ENCODE results near the gene HAO1. TPM values are rescaled to one million over a fixed set of nuclear protein-coding genes. Genes with fewer than 3 reads are reported as not detected.

The HAO1 gene
- under 1 TPM in 3 of 6 donors, not detected in 3; 0.16 to 0.24 (median 0.23) TPM for total RNA-seq
- polyA plus RNA-seq, result under 1 TPM in 1 of 2 donors, not detected in 1; 0.54 TPM

DNA sequence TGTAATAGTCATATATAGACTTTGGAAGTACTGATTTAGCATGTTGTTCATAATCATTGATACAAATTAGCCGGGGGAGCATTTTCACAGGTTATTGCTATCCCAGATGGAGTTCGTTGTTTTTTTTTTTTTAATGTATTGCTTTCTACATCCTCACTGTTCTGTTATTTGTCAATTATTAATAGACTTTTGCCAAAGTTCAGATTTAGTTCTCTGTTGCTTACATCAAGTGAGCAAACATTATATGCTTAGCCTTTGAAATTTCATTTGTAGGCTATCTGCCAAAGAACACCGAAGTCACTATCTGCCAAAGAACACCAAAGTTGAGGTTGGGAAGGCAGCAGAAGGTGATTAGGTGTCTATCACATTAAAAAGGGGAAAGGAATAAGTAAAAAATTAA lies at the start of gene HAO1:
Gene HAO1 (minus strand): TSS at position 118 of the 400 bp plus-strand sequence. CDS start 36 bp downstream, at position 82.
- DNase-seq (no peak), FAIRE-seq (no peak), ATAC-seq (peak; percentile 33 to 78 (median 52))
- TF ChIP-seq, protein P1, sequence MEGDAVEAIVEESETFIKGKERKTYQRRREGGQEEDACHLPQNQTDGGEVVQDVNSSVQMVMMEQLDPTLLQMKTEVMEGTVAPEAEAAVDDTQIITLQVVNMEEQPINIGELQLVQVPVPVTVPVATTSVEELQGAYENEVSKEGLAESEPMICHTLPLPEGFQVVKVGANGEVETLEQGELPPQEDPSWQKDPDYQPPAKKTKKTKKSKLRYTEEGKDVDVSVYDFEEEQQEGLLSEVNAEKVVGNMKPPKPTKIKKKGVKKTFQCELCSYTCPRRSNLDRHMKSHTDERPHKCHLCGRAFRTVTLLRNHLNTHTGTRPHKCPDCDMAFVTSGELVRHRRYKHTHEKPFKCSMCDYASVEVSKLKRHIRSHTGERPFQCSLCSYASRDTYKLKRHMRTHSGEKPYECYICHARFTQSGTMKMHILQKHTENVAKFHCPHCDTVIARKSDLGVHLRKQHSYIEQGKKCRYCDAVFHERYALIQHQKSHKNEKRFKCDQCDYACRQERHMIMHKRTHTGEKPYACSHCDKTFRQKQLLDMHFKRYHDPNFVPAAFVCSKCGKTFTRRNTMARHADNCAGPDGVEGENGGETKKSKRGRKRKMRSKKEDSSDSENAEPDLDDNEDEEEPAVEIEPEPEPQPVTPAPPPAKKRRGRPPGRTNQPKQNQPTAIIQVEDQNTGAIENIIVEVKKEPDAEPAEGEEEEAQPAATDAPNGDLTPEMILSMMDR (IDR thresholded peaks at IDR 0.05), result no peak
- Histone ChIP-seq H3K4me1 (peaks cover 0 to 12% (median 12%) of the 10 kb centered on the region in 3 donors), H3K27me3 (no peaks in the 10 kb centered on the region), H3K27ac (no peak within 1 kb of the TSS), H3K4me3 (no peak within 1 kb of the TSS), H3K36me3 (no peaks in the 10 kb centered on the region), H3K9me3 (no peaks in the 10 kb centered on the region)
- WGBS, 2 donors, result 18 to 23% methylated on average over 3 of the region's 3 CpGs
- intact Hi-C loops (cut with DNase I), result no loop called here

DNA sequence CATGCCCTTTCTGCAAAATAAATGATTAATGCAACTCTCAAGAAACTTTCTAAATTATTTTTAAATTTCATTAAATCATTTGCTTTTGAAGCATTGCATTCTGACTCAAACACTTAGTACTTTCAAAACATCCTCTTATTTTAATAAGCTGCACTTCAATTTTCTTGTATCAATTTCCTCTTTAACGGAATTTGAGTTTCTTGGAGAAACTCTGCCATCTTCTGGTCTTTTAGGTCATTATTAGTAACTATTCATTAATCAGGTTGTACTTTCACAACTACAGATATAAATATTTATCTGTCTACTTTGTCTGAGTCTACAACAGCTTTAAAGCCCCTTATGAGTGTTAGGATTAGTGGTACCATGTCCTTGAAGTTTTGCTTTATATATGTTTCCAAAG lies 49.1 kb upstream of the HAO1 start:
- H3K36me3 ChIP-seq, result no peaks in the 10 kb centered on the region
- no peaks in the 10 kb centered on the region for H3K4me1 ChIP-seq

DNA sequence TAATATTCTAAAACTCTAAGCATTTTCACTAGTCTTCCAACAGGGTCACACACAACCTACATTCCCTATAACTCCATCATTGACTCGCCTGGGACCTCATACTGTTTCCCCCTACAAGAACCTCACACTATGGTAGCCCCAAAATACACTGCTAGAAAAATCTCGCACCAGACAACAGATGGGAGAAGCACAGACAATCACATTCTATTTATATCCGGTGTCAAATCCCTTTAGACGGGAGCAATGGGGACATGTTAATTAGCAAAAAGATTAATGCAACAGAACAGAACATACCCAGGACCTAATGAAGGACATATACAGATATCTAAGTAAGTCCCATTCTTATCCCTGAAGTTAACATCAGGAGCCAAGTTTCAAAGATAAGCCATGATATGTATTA lies 45.7 kb upstream of the HAO1 start:
- H3K4me1 ChIP-seq, result no peaks in the 10 kb centered on the region
- TF ChIP-seq, protein P1 (IDR thresholded peaks at IDR 0.05), result no peak
- no peak for DNase-seq
- intact Hi-C loops (cut with DNase I), result no loop called here
- no peaks in the 10 kb centered on the region for H3K27me3 ChIP-seq
- no peaks in the 10 kb centered on the region for H3K9me3 ChIP-seq
- H3K36me3 ChIP-seq, result peaks cover 0 to 21% (median 0%) of the 10 kb centered on the region in 3 donors
- H3K4me3 ChIP-seq, result no peak overlapping the region
- no peak for ATAC-seq
- 94 to 95% methylated on average over 4 of the region's 4 CpGs for WGBS, 2 donors
- no peak overlapping the region for H3K27ac ChIP-seq
- FAIRE-seq, result no peak

More for the DNA sequence above, 49.1 kb upstream of the HAO1 start:
- H3K9me3 ChIP-seq, result no peaks in the 10 kb centered on the region
- no peak for FAIRE-seq
- no peaks in the 10 kb centered on the region for H3K27me3 ChIP-seq
- H3K4me3 ChIP-seq, result no peak overlapping the region
- no peak for DNase-seq
- ATAC-seq, result no peak
- H3K27ac ChIP-seq, result no peak overlapping the region
- WGBS, 2 donors, result 60 to 63% methylated on average over 1 of the region's 1 CpG
- intact Hi-C loops (cut with DNase I), result no loop called here
- TF ChIP-seq, protein P1 (IDR thresholded peaks at IDR 0.05), result no peak

DNA sequence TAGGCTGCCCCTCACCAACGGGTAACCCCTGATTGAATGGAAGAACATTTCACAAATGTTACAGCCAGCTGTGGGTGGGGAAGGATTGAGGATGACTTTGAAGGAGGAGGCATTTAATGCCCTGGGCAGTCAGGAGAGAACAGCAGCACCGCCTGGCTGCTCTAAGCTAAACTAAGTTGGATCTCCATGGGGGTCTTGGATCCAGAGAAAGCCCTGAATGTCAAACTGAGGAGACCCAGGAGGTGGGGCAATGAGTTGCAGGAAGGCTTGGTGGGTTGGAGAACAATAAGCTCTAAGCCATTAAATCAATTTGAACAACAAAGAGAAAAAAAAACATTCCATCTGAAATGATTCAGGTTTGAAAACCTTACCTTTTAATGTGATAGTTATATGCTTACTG lies 43.9 kb upstream of the HAO1 start:
- no peak for FAIRE-seq

DNA sequence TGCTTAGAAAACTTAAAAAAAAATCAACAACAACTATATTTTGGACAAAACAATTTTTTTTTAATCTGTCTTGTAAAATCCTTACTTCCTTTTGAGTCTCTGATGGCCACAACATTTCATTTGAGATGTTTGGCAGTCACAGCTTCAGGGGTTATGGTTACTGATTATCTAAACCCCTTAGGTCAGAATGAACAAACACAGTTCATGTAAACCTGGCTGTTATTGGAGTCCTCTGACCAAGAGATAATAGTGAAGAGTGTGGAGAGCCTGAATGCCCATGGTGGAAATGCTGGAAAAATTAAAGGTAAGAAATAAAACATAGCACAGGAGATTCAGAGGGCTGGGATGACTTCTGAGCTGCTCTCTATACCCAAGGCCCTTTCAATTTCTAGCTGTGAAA lies 41.1 kb upstream of the HAO1 start:
- ATAC-seq (peak in 3 of 4 donors; percentile 38 to 49 (median 40)), FAIRE-seq (no peak), DNase-seq (no peak)
- no peaks in the 10 kb centered on the region for H3K27me3 ChIP-seq
- TF ChIP-seq, protein P1 (IDR thresholded peaks at IDR 0.05), result no peak
- intact Hi-C loops (cut with DNase I), result no loop called here
- H3K36me3 ChIP-seq, result peaks cover 0 to 21% (median 0%) of the 10 kb centered on the region in 3 donors
- no peaks in the 10 kb centered on the region for H3K9me3 ChIP-seq
- no peak overlapping the region for H3K27ac ChIP-seq
- H3K4me3 ChIP-seq, result no peak overlapping the region
- H3K4me1 ChIP-seq, result no peaks in the 10 kb centered on the region

More for the DNA sequence above, 43.9 kb upstream of the HAO1 start:
- Histone ChIP-seq H3K36me3 (peaks cover 0 to 21% (median 0%) of the 10 kb centered on the region in 3 donors), H3K27ac (no peak overlapping the region), H3K4me1 (no peaks in the 10 kb centered on the region), H3K9me3 (no peaks in the 10 kb centered on the region), H3K27me3 (no peaks in the 10 kb centered on the region), H3K4me3 (no peak overlapping the region)
- WGBS, 2 donors, result 88 to 96% methylated on average over 2 of the region's 2 CpGs
- intact Hi-C loops (cut with DNase I), result no loop called here
- TF ChIP-seq, protein P1 (IDR thresholded peaks at IDR 0.05), result no peak
- DNase-seq (no peak), ATAC-seq (no peak)
